ENCODE data around the gene RPIA. TPM values are rescaled to one million over a fixed set of nuclear protein-coding genes. Genes with fewer than 3 reads are reported as not detected.

RPIA gene
- total and polyA plus RNA-seq, 2 of the 13 experiments (the other 11 are each of a cell fraction or from before 2014, with no cell fraction given) = 13.3 to 23.9 TPM

DNA sequence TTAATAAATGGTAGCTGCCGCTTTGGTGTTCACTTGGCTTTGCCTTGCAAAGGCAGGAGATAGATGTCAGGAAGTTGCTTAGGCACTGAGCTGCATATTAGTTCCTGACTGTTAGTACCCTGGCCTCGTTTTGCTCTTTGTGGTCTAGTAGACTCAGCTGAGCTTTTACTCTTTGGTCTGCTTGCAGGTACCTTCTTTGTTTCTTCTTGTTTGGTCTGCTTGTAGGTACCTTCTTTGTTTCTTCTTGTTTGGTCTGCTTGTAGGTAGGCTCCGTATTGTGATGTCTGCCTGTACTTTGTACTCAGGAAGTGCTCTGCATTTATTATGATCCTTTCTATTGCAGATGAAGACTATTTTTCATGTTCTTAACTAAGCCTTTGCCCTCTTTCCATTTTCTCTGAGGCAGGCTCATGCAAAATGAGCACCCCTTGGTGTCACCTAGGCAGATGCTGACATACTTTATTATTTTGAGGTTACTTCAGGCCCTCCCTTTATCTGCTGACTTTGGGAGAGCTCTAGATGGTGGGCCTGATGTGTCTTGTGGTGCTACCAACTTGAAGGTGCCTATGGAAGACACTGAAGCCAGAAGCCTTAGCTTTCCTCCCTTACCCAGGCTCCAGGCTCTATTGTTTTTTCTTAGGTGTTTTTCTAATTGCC, 6.0 kb downstream of the RPIA start:
- no peaks in the 10 kb centered on the region for H3K27me3 ChIP-seq (ENCODE audit: control insufficient read depth in 1 of 2, insufficient read depth in 2 of 2, low read length in 2 of 2)
- in situ Hi-C loops (cut with HindIII; ENCODE audit: extremely low pct_ligation_motif_present, low pct_unique_long_range_greater_than_20kb) (no loop called here), intact Hi-C loops (cut with micrococcal nuclease; ENCODE audit: unreplicated experiment) (no loop called here)
- H3K4me1 ChIP-seq (ENCODE audit: insufficient read depth, low read length) = peaks cover 51% of the 10 kb centered on the region
- H3K9me3 ChIP-seq (ENCODE audit: low read length) = no peaks in the 10 kb centered on the region
- WGBS (ENCODE audit: low lambda C conversion rate) = 41% methylated on average over 3 of the region's 3 CpGs
- H3K4me3 ChIP-seq (replicated peaks in 1 of 3; ENCODE audit: insufficient read depth in 1 of 3, low read depth in 2 of 3, low read length in 3 of 3) = no peak overlapping the region
- no peak overlapping the region for H3K9ac ChIP-seq (ENCODE audit: insufficient read depth, low read depth, low read length)
- H3K36me3 ChIP-seq (replicated peaks in 1 of 2; ENCODE audit: control insufficient read depth in 1 of 2, insufficient read depth in 2 of 2, low read length in 2 of 2) = peaks cover 9 to 31% of the 10 kb centered on the region in 2 experiments
- H3K27ac ChIP-seq (ENCODE audit: extremely low read length, insufficient read depth, low read length) = no peak overlapping the region
- DNase-seq (ENCODE audit: low spot score) (peak; percentile 35), FAIRE-seq (no peak), ATAC-seq (peak; percentile 58)
- POLR2A ChIA-PET = interaction anchor here (1.1 kb wide), 2 partner anchors 10 to 13 kb away, joined by 3 to 5 read pairs; no protein-coding TSS in a partner anchor
- peaks cover 51% of the 10 kb centered on the region for H3K79me2 ChIP-seq (ENCODE audit: insufficient read depth, low read length)
- H3K4me2 ChIP-seq (ENCODE audit: low read depth, low read length) = peak overlapping the region; percentile 47
- no peaks in the 10 kb centered on the region for H4K20me1 ChIP-seq (ENCODE audit: insufficient read depth, low read length)
- H2AFZ ChIP-seq (ENCODE audit: low read length) = no peak overlapping the region
- no TSS peak for BruUV-seq (replicated peaks)
- CTCF ChIA-PET (ENCODE audit: low intra/inter-chr PET ratio, low total read pairs) = no interaction called here
- peak; percentile 52 for TF ChIP-seq ZNF331 (CRISPR knock-in tag; IDR thresholded peaks at IDR 0.05)
- TF ChIP-seq, protein P1, sequence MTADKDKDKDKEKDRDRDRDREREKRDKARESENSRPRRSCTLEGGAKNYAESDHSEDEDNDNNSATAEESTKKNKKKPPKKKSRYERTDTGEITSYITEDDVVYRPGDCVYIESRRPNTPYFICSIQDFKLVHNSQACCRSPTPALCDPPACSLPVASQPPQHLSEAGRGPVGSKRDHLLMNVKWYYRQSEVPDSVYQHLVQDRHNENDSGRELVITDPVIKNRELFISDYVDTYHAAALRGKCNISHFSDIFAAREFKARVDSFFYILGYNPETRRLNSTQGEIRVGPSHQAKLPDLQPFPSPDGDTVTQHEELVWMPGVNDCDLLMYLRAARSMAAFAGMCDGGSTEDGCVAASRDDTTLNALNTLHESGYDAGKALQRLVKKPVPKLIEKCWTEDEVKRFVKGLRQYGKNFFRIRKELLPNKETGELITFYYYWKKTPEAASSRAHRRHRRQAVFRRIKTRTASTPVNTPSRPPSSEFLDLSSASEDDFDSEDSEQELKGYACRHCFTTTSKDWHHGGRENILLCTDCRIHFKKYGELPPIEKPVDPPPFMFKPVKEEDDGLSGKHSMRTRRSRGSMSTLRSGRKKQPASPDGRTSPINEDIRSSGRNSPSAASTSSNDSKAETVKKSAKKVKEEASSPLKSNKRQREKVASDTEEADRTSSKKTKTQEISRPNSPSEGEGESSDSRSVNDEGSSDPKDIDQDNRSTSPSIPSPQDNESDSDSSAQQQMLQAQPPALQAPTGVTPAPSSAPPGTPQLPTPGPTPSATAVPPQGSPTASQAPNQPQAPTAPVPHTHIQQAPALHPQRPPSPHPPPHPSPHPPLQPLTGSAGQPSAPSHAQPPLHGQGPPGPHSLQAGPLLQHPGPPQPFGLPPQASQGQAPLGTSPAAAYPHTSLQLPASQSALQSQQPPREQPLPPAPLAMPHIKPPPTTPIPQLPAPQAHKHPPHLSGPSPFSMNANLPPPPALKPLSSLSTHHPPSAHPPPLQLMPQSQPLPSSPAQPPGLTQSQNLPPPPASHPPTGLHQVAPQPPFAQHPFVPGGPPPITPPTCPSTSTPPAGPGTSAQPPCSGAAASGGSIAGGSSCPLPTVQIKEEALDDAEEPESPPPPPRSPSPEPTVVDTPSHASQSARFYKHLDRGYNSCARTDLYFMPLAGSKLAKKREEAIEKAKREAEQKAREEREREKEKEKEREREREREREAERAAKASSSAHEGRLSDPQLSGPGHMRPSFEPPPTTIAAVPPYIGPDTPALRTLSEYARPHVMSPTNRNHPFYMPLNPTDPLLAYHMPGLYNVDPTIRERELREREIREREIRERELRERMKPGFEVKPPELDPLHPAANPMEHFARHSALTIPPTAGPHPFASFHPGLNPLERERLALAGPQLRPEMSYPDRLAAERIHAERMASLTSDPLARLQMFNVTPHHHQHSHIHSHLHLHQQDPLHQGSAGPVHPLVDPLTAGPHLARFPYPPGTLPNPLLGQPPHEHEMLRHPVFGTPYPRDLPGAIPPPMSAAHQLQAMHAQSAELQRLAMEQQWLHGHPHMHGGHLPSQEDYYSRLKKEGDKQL (CRISPR knock-in tag; IDR thresholded peaks at IDR 0.05; ENCODE audit: low read depth) = no peak
- TF ChIP-seq, protein P2, sequence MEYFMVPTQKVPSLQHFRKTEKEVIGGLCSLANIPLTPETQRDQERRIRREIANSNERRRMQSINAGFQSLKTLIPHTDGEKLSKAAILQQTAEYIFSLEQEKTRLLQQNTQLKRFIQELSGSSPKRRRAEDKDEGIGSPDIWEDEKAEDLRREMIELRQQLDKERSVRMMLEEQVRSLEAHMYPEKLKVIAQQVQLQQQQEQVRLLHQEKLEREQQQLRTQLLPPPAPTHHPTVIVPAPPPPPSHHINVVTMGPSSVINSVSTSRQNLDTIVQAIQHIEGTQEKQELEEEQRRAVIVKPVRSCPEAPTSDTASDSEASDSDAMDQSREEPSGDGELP (IDR thresholded peaks at IDR 0.05; ENCODE audit: borderline replicate concordance, low read depth) = peak; percentile 42; the same call in 1 of the 2 replicates
- no peak for TF ChIP-seq FLYWCH1 (CRISPR knock-in tag; IDR thresholded peaks at IDR 0.05)
- TF ChIP-seq SOX5 (CRISPR knock-in tag; IDR thresholded peaks at IDR 0.05; ENCODE audit: borderline replicate concordance) = 0 out of 2 replicates have a peak, but pooled peaks have one; percentile 15
- TF ChIP-seq, protein P3, sequence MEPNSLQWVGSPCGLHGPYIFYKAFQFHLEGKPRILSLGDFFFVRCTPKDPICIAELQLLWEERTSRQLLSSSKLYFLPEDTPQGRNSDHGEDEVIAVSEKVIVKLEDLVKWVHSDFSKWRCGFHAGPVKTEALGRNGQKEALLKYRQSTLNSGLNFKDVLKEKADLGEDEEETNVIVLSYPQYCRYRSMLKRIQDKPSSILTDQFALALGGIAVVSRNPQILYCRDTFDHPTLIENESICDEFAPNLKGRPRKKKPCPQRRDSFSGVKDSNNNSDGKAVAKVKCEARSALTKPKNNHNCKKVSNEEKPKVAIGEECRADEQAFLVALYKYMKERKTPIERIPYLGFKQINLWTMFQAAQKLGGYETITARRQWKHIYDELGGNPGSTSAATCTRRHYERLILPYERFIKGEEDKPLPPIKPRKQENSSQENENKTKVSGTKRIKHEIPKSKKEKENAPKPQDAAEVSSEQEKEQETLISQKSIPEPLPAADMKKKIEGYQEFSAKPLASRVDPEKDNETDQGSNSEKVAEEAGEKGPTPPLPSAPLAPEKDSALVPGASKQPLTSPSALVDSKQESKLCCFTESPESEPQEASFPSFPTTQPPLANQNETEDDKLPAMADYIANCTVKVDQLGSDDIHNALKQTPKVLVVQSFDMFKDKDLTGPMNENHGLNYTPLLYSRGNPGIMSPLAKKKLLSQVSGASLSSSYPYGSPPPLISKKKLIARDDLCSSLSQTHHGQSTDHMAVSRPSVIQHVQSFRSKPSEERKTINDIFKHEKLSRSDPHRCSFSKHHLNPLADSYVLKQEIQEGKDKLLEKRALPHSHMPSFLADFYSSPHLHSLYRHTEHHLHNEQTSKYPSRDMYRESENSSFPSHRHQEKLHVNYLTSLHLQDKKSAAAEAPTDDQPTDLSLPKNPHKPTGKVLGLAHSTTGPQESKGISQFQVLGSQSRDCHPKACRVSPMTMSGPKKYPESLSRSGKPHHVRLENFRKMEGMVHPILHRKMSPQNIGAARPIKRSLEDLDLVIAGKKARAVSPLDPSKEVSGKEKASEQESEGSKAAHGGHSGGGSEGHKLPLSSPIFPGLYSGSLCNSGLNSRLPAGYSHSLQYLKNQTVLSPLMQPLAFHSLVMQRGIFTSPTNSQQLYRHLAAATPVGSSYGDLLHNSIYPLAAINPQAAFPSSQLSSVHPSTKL (CRISPR knock-in tag; IDR thresholded peaks at IDR 0.05) = no peak
- 0 out of 2 replicates have a peak, but pooled peaks have one; percentile 23 for TF ChIP-seq PPARG (CRISPR knock-in tag; conservative IDR thresholded peaks at IDR 0.05)
- no peak for TF ChIP-seq ZNF589 (CRISPR knock-in tag; conservative IDR thresholded peaks at IDR 0.05)
- TF ChIP-seq SOX13 (IDR thresholded peaks at IDR 0.05) = no peak
- TF ChIP-seq SOX13 (CRISPR knock-in tag; conservative IDR thresholded peaks at IDR 0.05 in 1 of 2, IDR thresholded peaks at IDR 0.05 in 1 of 2) = peak in 1 of 2 experiments; percentile 65; a peak in 1 of 4 replicates
- no peak for TF ChIP-seq ZNF225 (CRISPR knock-in tag; IDR thresholded peaks at IDR 0.05)
- peak; percentile 97; the same call in 1 of the 2 replicates for TF ChIP-seq ZNF615 (CRISPR knock-in tag; IDR thresholded peaks at IDR 0.05; ENCODE audit: borderline replicate concordance)
- TF ChIP-seq ZNF614 (CRISPR knock-in tag; IDR thresholded peaks at IDR 0.05; ENCODE audit: borderline replicate concordance) = peak; percentile 27; the same call in 1 of the 2 replicates
- TF ChIP-seq ASH2L (IDR thresholded peaks at IDR 0.05; ENCODE audit: insufficient read length, low read depth, low read length) = peak; percentile 26

All from HepG2 (cell line).